ENCODE results near the gene LAIR1.

Gene LAIR1, protein sequence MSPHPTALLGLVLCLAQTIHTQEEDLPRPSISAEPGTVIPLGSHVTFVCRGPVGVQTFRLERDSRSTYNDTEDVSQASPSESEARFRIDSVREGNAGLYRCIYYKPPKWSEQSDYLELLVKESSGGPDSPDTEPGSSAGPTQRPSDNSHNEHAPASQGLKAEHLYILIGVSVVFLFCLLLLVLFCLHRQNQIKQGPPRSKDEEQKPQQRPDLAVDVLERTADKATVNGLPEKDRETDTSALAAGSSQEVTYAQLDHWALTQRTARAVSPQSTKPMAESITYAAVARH

DNA sequence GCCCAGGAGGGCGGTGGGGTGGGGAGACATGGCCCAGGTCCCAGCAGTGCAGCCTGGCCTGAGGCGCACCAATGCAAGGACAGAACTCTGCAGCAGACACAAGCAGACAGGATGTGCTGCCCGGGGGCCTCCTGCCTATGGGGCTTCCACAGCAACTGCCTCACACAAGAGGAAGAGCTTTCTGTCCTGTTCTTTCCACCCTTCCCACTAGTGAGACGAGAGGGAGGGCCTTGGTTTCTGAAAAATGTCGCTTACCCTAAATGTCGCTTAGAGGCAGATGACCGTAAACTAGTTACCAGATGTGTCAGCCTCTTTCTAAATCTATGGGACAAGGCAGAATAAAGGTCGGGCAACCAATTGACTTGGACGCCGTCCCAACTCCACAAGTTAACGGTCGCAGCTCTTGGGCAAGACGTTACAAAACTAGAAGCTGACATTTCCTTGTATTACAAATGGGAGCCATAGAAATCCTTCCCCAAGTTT lies at the start of gene LAIR1:
LAIR1 (minus strand) TSS at position 157 of the 483 bp plus-strand sequence; CDS start at position 30, 127 bp downstream.
- Histone ChIP-seq H3K36me3 (replicated peaks; ENCODE audit: insufficient read depth, low read length) (no peaks in the 10 kb centered on the region), H3K27ac (ENCODE audit: low read length) (peak within 1 kb of the TSS; percentile 29; the same call in 1 of the 2 replicates), H3K9me3 (replicated peaks; ENCODE audit: insufficient read depth, low read length) (no peaks in the 10 kb centered on the region), H3K27me3 (replicated peaks; ENCODE audit: insufficient read depth, low read length) (peaks cover 10% of the 10 kb centered on the region; the same call in 1 of the 2 replicates), H3K9ac (ENCODE audit: low read length) (no peak within 1 kb of the TSS; the same call in 1 of the 2 replicates), H3F3A (ENCODE audit: insufficient read depth, low read length) (peaks cover 16% of the 10 kb centered on the region), H3K79me2 (ENCODE audit: low read length) (peaks cover 57% of the 10 kb centered on the region), H3K4me1 (ENCODE audit: low read length) (peaks cover 10% of the 10 kb centered on the region), H3K4me3 (ENCODE audit: low read length) (no peak within 1 kb of the TSS), H3K9me2 (replicated peaks; ENCODE audit: insufficient read depth, low read length) (no peaks in the 10 kb centered on the region), H3K4me2 (ENCODE audit: low read depth, low read length) (peak within 1 kb of the TSS; percentile 27; the same call in 1 of the 2 replicates), H2AFZ (ENCODE audit: low read length) (no peak within 1 kb of the TSS), H4K20me1 (ENCODE audit: insufficient read depth, low read length) (no peaks in the 10 kb centered on the region)
- peak; percentile 13 for DNase-seq
- TF ChIP-seq EZH2phosphoT487 (IDR thresholded peaks at IDR 0.05; ENCODE audit: low read length): no peak
- TF ChIP-seq EZH2 (optimal IDR thresholded peaks at IDR 0.05; ENCODE audit: low read depth, low read length): no peak
- TF ChIP-seq, protein P1, sequence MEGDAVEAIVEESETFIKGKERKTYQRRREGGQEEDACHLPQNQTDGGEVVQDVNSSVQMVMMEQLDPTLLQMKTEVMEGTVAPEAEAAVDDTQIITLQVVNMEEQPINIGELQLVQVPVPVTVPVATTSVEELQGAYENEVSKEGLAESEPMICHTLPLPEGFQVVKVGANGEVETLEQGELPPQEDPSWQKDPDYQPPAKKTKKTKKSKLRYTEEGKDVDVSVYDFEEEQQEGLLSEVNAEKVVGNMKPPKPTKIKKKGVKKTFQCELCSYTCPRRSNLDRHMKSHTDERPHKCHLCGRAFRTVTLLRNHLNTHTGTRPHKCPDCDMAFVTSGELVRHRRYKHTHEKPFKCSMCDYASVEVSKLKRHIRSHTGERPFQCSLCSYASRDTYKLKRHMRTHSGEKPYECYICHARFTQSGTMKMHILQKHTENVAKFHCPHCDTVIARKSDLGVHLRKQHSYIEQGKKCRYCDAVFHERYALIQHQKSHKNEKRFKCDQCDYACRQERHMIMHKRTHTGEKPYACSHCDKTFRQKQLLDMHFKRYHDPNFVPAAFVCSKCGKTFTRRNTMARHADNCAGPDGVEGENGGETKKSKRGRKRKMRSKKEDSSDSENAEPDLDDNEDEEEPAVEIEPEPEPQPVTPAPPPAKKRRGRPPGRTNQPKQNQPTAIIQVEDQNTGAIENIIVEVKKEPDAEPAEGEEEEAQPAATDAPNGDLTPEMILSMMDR (IDR thresholded peaks at IDR 0.05; ENCODE audit: low read length): no peak

- Histone ChIP-seq H3K4me1 (ENCODE audit: low read length) (no peaks in the 10 kb centered on the region), H3K27me3 (replicated peaks; ENCODE audit: insufficient read depth, low read length) (peaks cover 46% of the 10 kb centered on the region), H3K9ac (ENCODE audit: low read length) (no peak overlapping the region), H4K20me1 (ENCODE audit: insufficient read depth, low read length) (no peaks in the 10 kb centered on the region), H3K9me3 (replicated peaks; ENCODE audit: insufficient read depth, low read length) (no peaks in the 10 kb centered on the region), H3K27ac (ENCODE audit: low read length) (no peak overlapping the region), H3K4me2 (ENCODE audit: low read depth, low read length) (no peak overlapping the region), H3K9me2 (replicated peaks; ENCODE audit: insufficient read depth, low read length) (no peaks in the 10 kb centered on the region), H3K79me2 (ENCODE audit: low read length) (no peaks in the 10 kb centered on the region), H2AFZ (ENCODE audit: low read length) (no peak overlapping the region), H3K4me3 (ENCODE audit: low read length) (no peak overlapping the region), H3K36me3 (replicated peaks; ENCODE audit: insufficient read depth, low read length) (no peaks in the 10 kb centered on the region), H3F3A (ENCODE audit: insufficient read depth, low read length) (no peaks in the 10 kb centered on the region)
- no peak for TF ChIP-seq EZH2phosphoT487 (IDR thresholded peaks at IDR 0.05; ENCODE audit: low read length)
- TF ChIP-seq, protein P1 (IDR thresholded peaks at IDR 0.05; ENCODE audit: low read length): no peak
- no peak for TF ChIP-seq EZH2 (optimal IDR thresholded peaks at IDR 0.05; ENCODE audit: low read depth, low read length)
- no peak for DNase-seq
Observed at GRCh38 chr19:54414156-54414555, 49.4 kb upstream of the LAIR1 start.

GRCh38 chr19:54412877-54413276 lies 48.1 kb upstream of the LAIR1 start:
- TF ChIP-seq EZH2 (optimal IDR thresholded peaks at IDR 0.05; ENCODE audit: low read depth, low read length) (no peak), EZH2phosphoT487 (IDR thresholded peaks at IDR 0.05; ENCODE audit: low read length) (no peak)
- TF ChIP-seq, protein P1 (IDR thresholded peaks at IDR 0.05; ENCODE audit: low read length): no peak
- no peaks in the 10 kb centered on the region for H3K79me2 ChIP-seq (ENCODE audit: low read length)
- H3K9ac ChIP-seq (ENCODE audit: low read length): no peak overlapping the region
- H3F3A ChIP-seq (ENCODE audit: insufficient read depth, low read length): no peaks in the 10 kb centered on the region
- H3K27me3 ChIP-seq (replicated peaks; ENCODE audit: insufficient read depth, low read length): peaks cover 42% of the 10 kb centered on the region
- H3K4me1 ChIP-seq (ENCODE audit: low read length): no peaks in the 10 kb centered on the region
- H3K4me2 ChIP-seq (ENCODE audit: low read depth, low read length): no peak overlapping the region
- no peaks in the 10 kb centered on the region for H3K9me3 ChIP-seq (replicated peaks; ENCODE audit: insufficient read depth, low read length)
- H3K9me2 ChIP-seq (replicated peaks; ENCODE audit: insufficient read depth, low read length): no peaks in the 10 kb centered on the region
- DNase-seq: no peak
- H2AFZ ChIP-seq (ENCODE audit: low read length): no peak overlapping the region
- H3K4me3 ChIP-seq (ENCODE audit: low read length): no peak overlapping the region
- no peaks in the 10 kb centered on the region for H4K20me1 ChIP-seq (ENCODE audit: insufficient read depth, low read length)
- H3K27ac ChIP-seq (ENCODE audit: low read length): no peak overlapping the region
- no peaks in the 10 kb centered on the region for H3K36me3 ChIP-seq (replicated peaks; ENCODE audit: insufficient read depth, low read length)
